Stimulated activated CD8-positive, alpha-beta memory T cell treated with anti-CD3 and anti-CD28 coated beads, Interleukin-7, amount 100 ng/mL, for 1 hour (primary cell): ENCODE data around the gene PLK1.
A peak's percentile ranks its signal among the peaks of the same experiment; 100 is the strongest.
"Not testable (repeated sequence)": the region's sequence is repeated elsewhere in the genome, so short reads cannot be mapped to it uniquely, and the experiment has no call there.

Experiments used
- DNase-seq, 2 donors: peaks; one replicate each; pipeline ENCODE4 v3.0.0-alpha.2; 2020; ENCODE audit warnings: low read depth in 2 of 2

PLK1 gene

GRCh38 chr16:23678430-23679273, at the start of gene PLK1:
PLK1 (plus strand) TSS chr16:23678889; CDS start chr16:23678933, 44 bp downstream.
- DNase-seq = peak; percentile 27 to 32

DNA sequence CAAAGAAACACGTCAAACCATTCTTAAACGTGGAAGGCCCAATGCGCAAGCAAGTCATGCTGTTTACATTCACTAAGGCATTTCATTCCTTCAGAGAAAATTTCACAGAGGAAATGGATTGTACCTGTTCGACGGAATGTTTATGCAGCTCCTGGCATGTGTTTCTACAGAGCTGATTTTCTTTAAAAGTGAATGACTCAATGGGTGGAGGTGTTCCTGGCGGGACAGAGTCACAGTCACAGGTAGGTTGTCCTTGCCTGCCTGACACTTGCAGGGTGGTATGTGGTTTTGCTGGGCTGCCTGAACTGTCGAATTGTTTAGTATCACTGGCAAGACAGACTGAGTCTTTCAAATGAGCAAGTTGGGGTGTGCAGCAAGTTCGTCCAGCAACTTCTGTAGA, 49.2 kb upstream of the PLK1 start:
- DNase-seq = no peak

DNA sequence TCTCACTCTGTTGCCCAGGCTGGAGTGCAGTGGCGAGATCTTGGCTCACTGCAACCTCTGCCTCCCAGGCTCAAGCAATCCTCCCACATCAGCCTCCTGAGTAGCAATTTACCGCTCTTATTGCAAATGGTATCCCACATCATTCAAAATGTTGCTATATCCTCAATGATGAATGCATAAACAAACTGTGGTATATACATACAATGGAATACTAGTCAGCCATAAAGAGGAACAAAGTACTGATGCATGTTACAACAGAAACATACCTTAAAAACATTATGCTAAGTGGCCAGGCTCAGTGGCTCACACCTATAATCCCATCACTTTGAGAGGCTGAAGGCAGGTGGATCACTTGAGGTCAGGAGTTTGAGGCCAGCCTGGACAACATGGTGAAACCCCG, 46.8 kb upstream of the PLK1 start:
- DNase-seq = not testable (repeated sequence)

DNA sequence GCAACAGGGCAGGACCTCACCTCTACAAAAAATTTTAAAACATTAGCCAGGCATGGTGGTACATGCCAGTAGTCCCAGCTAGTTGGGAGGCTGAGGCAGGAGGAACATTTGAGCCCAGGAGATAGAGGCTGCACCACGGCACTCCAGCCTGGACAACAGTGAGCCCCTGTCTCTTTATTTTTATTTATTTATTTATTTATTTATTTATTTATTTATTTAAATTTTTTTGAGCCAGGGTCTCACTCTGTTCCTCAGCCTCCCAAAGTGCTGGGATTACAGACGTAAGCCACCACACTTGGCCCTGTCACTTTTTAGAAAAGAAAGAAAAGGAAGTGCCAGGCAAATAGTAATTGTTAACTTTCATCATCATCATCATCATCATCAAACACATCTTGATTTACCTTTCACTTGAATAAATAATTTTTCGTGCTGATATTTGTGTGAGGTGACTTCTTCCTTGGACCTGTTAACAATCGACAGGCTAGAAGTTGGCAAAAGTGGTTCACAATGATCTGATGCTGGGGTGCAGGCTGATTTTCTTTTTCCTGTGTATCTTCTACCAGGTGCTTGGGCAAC, 44.1 kb upstream of the PLK1 start:
- no peak for DNase-seq

GRCh38 chr16:23635958-23636357, 42.7 kb upstream of the PLK1 start:
- no peak for DNase-seq

GRCh38 chr16:23640615-23640930, 38.1 kb upstream of the PLK1 start:
- DNase-seq = no peak

GRCh38 chr16:23640931-23641765, 37.5 kb upstream of the PLK1 start, which contains the start of the genes DCTN5 and PALB2:
DCTN5 (plus strand) TSS chr16:23641466; CDS start chr16:23641543, 77 bp downstream.
PALB2 (minus strand) TSS chr16:23641310; CDS start chr16:23641157, 153 bp downstream.
- DNase-seq = peak; percentile 70

GRCh38 chr16:23642246-23642774, 36.4 kb upstream of the PLK1 start:
- no peak for DNase-seq

DNA sequence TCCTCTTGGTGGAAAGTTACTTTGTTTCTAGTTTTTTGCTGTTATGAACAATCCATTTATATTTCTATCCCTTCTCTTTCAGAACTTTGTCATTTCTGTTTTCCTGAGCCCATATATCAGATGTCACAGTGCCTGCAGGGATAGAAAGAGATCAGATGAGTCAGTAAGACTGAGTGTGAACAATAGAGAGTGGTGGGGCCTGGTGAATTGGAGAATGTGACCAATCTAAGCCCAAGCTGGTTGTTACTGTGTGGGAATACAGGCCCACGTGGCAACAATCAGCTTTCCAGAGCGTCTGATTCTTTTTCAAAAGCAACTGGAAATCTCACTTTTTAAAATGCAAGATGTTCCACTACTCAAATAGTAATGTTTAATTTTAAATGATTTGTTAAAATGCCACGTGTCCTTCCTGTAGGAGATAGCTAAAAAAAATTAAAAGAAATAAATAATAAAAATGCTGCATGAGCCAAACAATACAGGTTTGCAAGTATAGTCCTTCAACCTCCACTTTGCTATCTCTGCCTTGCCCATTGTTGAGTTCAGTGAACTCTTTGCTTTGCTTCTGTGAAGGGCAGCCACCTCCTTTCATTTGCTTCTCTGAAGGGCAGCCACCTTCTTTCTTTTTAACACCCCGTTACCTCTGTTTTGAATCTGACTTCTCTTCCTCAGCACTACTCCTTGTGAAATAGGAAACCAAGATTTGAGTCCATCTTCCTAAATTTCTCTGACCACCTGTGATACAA, 27.8 kb upstream of the PLK1 start:
- DNase-seq = no peak

GRCh38 chr16:23651943-23652468, 26.7 kb upstream of the PLK1 start:
- no peak for DNase-seq

DNA sequence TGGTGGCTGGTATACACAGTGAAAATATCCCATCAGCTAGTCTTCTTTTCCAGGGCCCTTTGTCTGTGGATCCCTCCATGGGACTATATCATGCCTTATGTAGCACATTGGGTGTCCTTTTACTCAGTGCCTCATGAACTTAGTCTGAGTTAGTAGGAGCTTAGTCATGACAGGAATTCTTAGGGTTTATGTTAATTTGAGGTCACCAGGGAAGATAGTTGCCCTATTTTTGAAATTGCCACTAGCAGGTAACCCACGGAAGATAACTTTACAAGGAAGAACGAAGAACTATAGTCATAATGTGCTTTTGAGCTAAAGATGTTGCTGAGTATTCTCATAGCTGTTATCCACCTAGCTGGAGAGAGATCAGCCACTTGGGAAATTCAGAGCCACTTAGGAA, 14.8 kb upstream of the PLK1 start:
- no peak for DNase-seq

- DNase-seq = no peak
These were observed 11.9 kb upstream of the PLK1 start for GRCh38 chr16:23666571-23667354.

- DNase-seq = no peak
These were observed 11.4 kb upstream of the PLK1 start for GRCh38 chr16:23667355-23667659.

DNA sequence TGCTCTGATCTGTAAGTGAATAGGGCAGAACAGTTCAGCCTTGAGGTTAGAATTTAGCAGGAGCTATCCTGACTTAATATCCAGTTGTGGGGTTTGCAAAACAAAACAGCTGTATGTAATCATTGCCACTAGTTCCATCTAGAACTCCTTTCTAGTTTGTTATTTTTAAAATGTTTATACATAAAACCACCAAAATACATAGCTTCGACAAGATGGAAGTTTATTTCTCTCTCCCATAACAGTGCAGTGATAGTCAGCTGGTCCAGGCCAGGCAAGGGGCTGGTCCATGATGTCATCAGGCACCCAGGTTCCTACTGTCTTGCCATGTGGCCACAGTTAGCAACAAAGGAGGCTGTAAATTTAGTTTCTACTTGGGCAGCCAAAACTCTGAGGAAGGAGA, 10.5 kb upstream of the PLK1 start:
- no peak for DNase-seq

DNA sequence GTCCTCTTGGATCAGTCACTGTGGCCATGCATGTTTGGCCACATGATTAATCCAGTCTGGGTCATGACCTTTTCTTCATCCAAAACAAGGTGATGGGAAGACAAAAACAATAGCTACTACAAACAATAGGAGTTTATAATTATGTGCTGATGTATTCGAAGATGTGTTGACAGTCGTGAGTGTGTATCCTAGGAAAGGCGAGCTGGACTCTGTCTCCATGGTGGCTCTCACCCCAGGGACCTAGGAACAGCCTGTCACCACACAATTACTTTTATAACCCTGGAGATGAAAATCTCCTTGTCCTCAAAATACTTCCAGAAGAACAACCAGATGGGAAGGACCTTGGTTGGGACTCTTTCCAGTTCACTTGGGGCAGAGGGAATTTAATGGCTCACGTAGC, 9.8 kb upstream of the PLK1 start:
- no peak for DNase-seq

- DNase-seq = no peak
These were observed 8.4 kb upstream of the PLK1 start for GRCh38 chr16:23670137-23670776.

GRCh38 chr16:23673971-23674614, 4.6 kb upstream of the PLK1 start:
- DNase-seq = no peak

GRCh38 chr16:23676924-23677480, 1.7 kb upstream of the PLK1 start:
- DNase-seq = no peak

GRCh38 chr16:23679274-23679985, 741 bp downstream of the PLK1 start:
- no peak for DNase-seq
